NOMO-1 treated with dmso at 0.1 percent for 144 hours (cell line): Measurements from ENCODE around the gene BMP8B.
"Not testable (repeated sequence)": the region's sequence is repeated elsewhere in the genome, so short reads cannot be mapped to it uniquely, and the experiment has no call there.

Source experiments
- DNase-seq: peaks from one replicate; lab custom pipeline; 2025; ENCODE audit not compliant: unreplicated experiment; lab: John Stamatoyannopoulos, UW

The BMP8B gene

DNA sequence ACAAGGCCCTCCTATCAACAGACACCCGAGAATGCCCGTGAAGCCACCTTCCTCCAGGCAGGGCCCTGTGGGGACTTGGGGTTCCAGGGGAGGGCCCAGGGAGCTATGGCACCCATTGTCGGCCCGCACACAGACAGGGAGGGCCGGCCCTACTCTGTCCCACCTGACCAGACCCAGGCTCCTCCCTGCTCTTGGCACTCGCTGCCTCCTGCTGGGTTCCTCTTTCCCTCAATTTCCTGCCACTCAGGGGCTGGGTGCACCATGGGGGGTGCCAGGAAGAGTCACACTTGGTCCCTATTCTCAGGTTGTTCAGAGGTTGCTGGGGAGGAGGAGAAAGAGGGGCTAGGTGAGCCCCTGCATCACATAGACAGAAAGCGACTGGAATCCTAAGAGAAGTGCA, 9.5 kb downstream of the BMP8B start:
- DNase-seq: no peak

GRCh38 chr1:39778463-39779099, 10.1 kb downstream of the BMP8B start:
- DNase-seq: not testable (repeated sequence)

GRCh38 chr1:39777896-39778295, 10.8 kb downstream of the BMP8B start:
- not testable (repeated sequence) for DNase-seq

DNA sequence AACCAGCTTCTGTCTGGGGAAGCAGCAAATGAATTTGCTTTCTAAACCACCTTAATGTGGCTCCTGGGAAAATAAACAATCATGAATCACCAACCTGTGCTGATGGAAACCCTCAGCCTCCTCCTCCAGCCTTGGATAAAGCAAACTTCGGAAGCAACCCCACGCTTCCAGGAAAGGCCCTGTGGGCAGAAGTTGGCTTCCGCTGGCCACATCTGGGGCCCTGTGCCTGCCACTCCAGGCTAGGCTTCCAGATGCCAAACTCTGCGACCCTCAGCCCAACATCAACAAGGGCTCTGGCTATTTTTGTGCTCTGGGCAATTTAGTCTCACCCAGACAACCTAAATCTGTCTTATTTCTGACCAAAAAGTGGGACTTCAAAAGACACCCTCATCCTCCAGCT, 11.4 kb downstream of the BMP8B start:
- DNase-seq: no peak

GRCh38 chr1:39776886-39777285, 11.8 kb downstream of the BMP8B start:
- no peak for DNase-seq

GRCh38 chr1:39776400-39776713, 12.3 kb downstream of the BMP8B start:
- DNase-seq: no peak

GRCh38 chr1:39775676-39776399, 12.8 kb downstream of the BMP8B start:
- DNase-seq: not testable (repeated sequence)

DNA sequence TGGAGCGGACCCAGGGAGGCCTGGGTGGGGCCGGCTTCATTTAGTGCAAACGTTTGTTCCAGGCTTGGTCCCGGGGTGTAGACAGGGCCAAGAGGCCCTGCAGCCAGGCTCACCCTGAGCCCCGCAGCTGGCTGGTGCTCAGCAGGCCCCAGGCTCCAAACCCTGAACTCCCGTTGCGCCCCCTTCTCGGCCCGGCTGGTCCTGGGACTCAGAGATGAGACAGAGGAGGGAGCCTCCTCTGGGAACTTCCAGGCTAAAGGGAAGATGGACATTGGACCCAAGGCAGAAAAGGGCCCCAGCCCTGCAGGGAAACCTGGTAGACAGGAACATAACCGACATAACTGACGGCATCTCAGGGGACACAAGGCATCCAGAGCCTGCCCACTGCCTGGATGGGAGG, 13.5 kb downstream of the BMP8B start:
- not testable (repeated sequence) for DNase-seq

- DNase-seq: not testable (repeated sequence)
Measured at GRCh38 chr1:39773369-39773979, 15.2 kb downstream of the BMP8B start.

GRCh38 chr1:39771022-39771532, 17.6 kb downstream of the BMP8B start, which contains the start of gene OXCT2:
OXCT2 (minus strand) TSS chr1:39771348; CDS start chr1:39771255, 93 bp downstream.
- DNase-seq: not testable (repeated sequence)

GRCh38 chr1:39770100-39771021, 18.3 kb downstream of the BMP8B start:
- DNase-seq: not testable (repeated sequence)

- DNase-seq: not testable (repeated sequence)
Measured at GRCh38 chr1:39769502-39769901, 19.2 kb downstream of the BMP8B start.

GRCh38 chr1:39766466-39766865, 22.2 kb downstream of the BMP8B start:
- not testable (repeated sequence) for DNase-seq

GRCh38 chr1:39764512-39764911, 24.2 kb downstream of the BMP8B start:
- not testable (repeated sequence) for DNase-seq

DNA sequence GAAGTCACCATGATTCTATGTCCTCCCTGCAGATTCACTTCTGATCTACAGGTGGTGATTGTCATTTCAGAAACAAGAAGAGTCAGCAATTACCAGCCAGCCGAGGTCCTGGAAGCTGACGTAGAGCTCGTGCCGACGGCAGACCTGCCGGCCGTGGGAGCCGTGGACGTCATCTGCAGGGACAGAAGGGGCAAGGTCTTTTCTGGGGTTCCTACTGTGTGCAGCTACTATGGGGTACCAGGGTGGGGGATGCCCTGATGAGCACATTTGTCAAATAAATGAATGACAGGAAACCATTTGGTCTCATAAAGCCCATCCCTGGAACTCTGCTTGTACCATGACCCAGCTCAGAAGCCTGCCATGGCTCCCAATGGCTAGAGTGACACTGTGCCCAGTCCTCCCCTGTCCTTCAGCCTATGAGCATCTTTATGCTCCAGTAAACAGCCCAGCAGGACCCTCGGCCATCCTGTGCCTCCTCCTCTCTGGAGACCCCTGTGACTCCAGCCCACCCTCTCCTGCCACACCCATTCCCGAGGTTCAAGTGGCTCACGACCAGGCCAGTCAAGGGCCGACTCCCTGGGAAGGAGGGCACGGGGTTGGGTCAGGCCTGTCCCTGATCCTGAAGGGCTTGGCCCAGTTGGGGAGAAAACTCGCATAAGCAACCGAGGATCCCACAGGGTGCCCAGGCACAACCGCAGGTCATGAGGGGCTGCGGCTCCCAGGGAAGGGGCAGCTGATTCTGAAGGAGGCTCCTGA, 24.9 kb downstream of the BMP8B start:
- not testable (repeated sequence) for DNase-seq

DNA sequence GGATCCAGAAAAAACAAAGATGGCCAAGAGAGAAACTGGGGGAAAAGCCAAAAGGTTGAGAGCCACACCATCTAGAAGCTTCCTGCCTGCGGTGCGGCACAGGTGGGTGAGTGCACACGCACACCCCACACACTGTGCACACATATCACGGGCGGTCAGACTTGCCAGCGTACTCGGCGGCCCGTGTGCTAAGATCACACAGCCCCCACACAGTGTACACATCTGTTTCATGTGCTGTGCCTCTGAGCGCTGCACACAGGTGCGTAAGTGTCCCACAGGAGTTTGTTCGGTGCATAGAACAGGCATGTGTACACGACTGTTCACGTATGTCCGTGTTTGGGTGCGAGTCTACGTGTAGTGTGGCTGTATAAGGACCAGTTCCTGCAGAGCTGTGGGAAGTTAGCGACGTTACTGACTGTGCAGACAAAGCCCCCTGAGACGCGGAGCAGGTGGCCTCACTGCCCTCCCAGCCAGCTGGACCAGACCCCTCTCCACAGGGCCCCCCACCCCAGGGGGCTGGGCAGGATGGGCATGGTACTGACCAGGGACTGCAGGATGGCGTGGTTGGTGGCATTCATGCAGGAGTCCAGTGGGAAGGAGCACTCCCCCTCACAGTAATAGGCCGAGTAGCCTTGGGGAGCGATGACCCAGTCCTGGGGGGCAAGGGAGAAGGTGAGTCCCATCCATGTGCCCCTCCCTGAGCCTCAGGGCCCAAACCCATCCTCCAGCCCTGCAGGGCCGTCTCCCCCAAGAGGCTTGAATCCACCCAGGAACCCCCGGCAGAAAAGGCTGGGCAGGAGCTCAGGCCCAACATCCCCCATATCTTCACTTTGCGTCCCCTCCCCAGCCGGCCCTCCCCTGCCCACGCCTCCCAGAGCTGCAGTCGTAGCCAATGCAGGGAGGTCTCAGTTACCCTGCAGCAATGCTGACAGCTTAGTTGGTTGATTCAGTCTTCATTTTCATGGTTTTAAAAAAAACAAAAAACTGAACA, 25.8 kb downstream of the BMP8B start:
- DNase-seq: no peak

- no peak for DNase-seq
Measured at GRCh38 chr1:39761557-39762260, 27.0 kb downstream of the BMP8B start.

- no peak for DNase-seq
Measured at GRCh38 chr1:39761016-39761415, 27.6 kb downstream of the BMP8B start.
